HG03103 (cell line): ENCODE results near the gene TAPBPL.

Source experiments
- ATAC-seq: cut with Tn5 transposase; IDR thresholded peaks from one replicate; pipeline ENCODE4 v1.9.1; 2021; ENCODE audit warnings: low read depth; ENCODE audit not compliant: unreplicated experiment

TAPBPL gene

GRCh38 chr12:6435961-6436715, 15.7 kb upstream of the TAPBPL start:
- ATAC-seq: no peak

- no peak for ATAC-seq
Measured at GRCh38 chr12:6437586-6437985, 14.3 kb upstream of the TAPBPL start.

GRCh38 chr12:6438345-6438744, 13.5 kb upstream of the TAPBPL start:
- no peak for ATAC-seq

GRCh38 chr12:6440391-6440790, 11.5 kb upstream of the TAPBPL start:
- ATAC-seq: no peak

GRCh38 chr12:6442836-6443235, 9.0 kb upstream of the TAPBPL start:
- ATAC-seq: no peak

GRCh38 chr12:6443361-6443983, 8.4 kb upstream of the TAPBPL start:
- ATAC-seq: no peak

GRCh38 chr12:6444031-6444430, 7.8 kb upstream of the TAPBPL start:
- ATAC-seq: no peak

- ATAC-seq: no peak
Measured at GRCh38 chr12:6444704-6445688, 6.8 kb upstream of the TAPBPL start, which contains the start of gene CD27. CD27 (plus strand) TSS chr12:6444955; CDS start chr12:6445096, 141 bp downstream.

- ATAC-seq: no peak
Measured at GRCh38 chr12:6450091-6450868, 1.6 kb upstream of the TAPBPL start.

- no peak for ATAC-seq
Measured at GRCh38 chr12:6450869-6451347, 934 bp upstream of the TAPBPL start.

GRCh38 chr12:6452245-6452943, 552 bp downstream of the TAPBPL start:
- no peak for ATAC-seq

GRCh38 chr12:6452944-6453630, 1.2 kb downstream of the TAPBPL start:
- no peak for ATAC-seq

GRCh38 chr12:6457220-6457945, 5.5 kb downstream of the TAPBPL start:
- ATAC-seq: no peak

GRCh38 chr12:6458281-6459003, 6.6 kb downstream of the TAPBPL start:
- ATAC-seq: no peak

GRCh38 chr12:6459004-6459337, 7.1 kb downstream of the TAPBPL start:
- no peak for ATAC-seq

GRCh38 chr12:6460751-6461371, 9.0 kb downstream of the TAPBPL start:
- no peak for ATAC-seq
